Effector CD4-positive, alpha-beta T cell (primary cell): Measurements from ENCODE around the gene DBF4.
"Not testable (repeated sequence)": the region's sequence is repeated elsewhere in the genome, so short reads cannot be mapped to it uniquely, and the experiment has no call there.

Experiments
- DNase-seq: peaks from one replicate; pipeline ENCODE4 v3.0.0-alpha.2; 2020
- total RNA-seq: gene quantifications from one replicate; lab custom pipeline; 2026; lab: John Stamatoyannopoulos, UW

DBF4 gene, protein sequence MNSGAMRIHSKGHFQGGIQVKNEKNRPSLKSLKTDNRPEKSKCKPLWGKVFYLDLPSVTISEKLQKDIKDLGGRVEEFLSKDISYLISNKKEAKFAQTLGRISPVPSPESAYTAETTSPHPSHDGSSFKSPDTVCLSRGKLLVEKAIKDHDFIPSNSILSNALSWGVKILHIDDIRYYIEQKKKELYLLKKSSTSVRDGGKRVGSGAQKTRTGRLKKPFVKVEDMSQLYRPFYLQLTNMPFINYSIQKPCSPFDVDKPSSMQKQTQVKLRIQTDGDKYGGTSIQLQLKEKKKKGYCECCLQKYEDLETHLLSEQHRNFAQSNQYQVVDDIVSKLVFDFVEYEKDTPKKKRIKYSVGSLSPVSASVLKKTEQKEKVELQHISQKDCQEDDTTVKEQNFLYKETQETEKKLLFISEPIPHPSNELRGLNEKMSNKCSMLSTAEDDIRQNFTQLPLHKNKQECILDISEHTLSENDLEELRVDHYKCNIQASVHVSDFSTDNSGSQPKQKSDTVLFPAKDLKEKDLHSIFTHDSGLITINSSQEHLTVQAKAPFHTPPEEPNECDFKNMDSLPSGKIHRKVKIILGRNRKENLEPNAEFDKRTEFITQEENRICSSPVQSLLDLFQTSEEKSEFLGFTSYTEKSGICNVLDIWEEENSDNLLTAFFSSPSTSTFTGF
- total RNA-seq, result 80.9 reads per million, percentile 78 among the genes with 10 or more reads in this experiment

DNA sequence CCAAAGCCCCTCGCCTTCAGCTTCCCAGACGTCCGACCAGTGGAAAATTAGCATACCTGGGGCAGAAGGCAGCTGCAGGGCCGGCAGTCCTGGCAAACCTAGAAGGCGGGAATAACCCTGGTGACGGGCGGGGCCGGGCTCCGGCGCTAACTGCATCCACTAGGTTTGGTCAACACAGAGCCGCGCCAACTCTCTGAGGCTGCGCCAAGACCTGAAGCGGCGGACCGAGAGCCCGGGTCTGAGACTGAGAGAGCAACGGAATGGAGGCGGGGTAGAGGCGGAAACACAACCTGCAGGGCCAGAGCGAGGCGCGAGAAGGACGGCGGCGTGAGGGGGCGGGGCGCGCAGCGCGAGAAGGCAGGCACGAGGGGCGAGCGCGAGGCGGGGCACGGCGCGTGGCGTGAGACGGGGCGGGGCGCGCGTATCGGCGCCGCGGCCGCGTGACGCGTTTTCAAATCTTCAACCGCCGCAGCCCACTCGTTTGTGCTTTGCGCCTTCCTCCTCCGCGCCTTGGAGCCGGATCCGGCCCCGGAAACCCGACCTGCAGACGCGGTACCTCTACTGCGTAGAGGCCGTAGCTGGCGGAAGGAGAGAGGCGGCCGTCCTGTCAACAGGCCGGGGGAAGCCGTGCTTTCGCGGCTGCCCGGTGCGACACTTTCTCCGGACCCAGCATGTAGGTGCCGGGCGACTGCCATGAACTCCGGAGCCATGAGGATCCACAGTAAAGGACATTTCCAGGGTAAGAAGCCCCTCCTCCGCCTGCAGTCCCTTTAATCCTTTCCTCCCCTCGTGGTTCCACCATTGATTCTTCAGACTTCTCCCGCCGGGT is at the start of gene DBF4, which contains the start of gene SLC25A40:
Gene DBF4, plus strand, starts transcription at position 454 of the 829 bp plus-strand sequence. Its CDS starts 240 bp downstream, at position 694.
Gene SLC25A40, minus strand, starts transcription at position 321 of the 829 bp plus-strand sequence. CDS start 17,633 bp downstream, outside the sequence.
- peak; percentile 90 for DNase-seq

DNA sequence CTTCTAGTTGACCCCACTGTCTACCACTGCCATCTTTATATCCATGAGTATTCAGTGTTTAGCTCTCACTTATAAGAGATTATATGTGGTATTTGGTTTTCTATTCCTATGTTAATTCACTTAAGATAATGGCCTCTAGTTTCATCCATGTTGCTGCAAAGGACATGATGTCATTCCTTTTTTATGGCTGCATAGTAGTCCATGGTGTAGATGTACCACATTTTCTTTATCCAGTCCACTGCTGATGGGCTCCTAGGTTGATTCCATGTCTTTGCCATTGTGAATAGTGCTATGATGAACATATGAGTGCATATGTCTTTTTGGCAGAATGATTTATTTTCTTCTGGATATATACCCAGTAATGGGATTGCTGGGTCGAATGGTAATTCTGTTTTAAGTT is 47.9 kb upstream of the DBF4 start:
- DNase-seq, result not testable (repeated sequence)

DNA sequence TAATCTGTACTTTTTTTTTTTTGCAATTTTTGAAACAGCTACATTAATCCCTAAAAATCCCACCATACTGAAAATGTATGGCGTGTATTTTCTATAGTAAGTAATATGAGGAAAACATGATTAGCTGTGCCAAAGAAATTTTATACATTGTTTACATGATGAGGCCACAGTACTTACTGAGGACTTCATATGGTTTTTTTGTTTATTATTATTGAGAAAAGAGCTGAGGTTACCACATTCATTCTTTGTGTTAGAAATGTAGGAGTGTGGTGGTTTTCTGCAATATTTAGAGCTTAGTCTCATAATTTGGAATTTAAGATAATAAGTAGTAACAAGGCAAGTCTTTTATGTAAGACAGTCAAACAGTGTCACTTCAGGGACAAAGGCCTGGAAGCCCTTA is 45.2 kb upstream of the DBF4 start:
- DNase-seq, result no peak

DNA sequence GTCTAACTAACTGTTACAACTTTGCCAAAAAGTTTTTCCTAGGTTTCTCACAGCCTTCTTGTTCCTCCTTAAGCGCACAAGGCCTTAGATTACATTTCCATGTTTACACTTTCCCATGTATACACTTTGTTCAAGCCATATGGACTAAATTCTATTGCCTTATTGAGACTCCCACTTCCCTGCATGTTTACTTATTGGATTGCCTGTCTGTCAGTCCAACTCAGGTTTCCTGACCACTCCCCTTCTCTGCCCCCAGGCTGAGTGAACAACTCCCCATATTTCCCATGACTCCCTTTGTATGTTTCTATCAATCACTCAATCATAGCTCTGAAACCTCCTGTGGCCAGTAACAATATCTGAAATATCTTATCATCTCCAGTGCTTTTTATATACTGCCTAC is 43.2 kb upstream of the DBF4 start:
- no peak for DNase-seq

DNA sequence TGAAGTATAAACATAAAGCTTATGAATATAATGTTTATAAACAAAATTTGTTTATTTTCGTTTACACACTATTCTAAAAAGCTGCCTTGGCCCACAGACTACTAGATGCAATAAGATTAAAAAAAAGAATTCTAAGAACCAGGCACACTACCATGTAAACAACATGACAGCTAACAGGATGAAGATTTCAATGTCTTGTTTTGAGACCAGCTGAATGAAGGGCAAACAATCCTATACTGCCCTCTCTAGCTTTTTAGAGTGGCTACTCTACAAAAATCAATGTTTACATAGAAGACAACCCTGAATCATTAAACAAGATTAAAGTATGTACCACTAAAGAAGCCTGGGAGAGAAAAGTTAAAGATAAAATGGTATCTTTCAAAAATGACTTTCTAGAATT is 38.7 kb upstream of the DBF4 start:
- no peak for DNase-seq

DNA sequence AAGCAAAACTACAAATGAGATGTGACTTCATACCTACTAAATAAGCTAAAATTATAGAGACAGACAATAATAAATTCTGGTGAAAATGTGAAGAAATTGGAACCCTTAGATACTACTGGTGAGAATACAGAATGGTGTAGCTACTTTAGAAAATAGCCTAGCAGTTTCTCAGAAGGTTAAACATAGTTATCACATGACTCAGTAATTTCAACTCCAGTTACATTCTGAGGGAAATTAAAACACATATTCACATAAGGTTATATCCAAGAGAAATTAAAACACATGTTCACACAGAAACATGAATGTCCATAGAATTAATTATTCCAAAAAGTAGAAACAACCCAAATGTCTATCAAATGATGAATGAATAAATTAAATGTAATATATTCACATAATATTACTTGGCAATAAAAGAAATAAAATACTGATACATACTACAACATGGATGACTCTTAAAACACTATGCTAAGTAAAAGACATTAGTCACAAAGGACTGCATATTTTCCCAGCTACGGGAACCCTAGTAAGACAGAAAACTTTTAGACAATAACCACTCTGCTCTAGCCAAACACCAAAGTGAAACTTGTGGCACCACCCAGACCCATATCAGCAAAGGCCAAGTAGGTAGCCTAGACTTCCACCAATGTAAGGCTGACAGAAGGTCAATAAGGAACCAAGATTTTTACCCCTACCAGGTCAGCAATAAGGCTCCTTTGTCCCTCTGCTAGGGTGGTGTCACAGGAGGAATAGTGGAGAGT is 25.3 kb upstream of the DBF4 start:
- DNase-seq, result no peak

DNA sequence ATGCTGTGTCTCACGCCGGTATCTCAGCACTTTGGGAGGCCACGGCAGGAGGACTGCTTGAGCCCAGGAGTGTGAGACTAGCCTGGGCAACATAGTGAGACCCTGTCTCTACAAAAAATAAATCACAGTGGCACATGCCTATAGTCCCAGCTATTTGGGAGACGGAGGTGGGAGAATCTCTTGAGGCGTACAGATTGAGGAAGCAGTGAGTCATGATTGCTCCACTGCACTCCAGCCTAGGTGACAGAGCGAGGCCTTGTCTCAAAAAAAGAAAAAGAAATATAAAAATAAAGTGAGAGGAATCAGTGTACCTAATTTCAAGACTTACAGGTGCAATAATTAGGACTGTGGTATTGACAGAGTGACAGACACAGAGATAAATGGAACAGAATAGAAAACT is 24.0 kb upstream of the DBF4 start:
- no peak for DNase-seq

DNA sequence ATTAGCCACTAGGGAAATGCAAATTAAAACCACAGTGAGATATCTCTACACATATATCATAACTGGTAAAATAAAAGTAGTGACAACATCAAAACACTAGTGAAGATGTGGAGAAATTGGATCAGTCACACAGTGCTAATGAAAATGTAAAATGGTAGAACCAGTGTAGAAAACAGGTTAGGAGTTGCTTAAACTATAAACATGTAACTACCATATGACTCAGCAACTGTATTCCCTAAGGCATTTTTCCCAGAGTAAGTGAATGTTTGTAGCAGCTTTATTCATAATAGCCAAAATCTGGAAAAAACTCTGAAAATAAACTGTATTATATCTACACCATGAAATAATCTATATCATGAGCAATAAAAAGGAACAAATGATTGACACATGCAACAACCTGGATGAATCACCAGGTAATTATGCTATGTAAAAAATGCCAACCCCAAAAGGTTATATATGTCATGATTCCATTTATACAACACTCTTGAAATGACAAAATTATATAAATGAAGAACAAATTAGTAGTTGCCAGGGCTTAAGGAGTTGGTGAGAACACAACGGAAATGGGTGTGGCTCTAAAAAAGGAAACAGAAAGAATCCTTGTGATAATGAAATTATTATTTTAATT is 22.9 kb upstream of the DBF4 start:
- DNase-seq, result no peak

DNA sequence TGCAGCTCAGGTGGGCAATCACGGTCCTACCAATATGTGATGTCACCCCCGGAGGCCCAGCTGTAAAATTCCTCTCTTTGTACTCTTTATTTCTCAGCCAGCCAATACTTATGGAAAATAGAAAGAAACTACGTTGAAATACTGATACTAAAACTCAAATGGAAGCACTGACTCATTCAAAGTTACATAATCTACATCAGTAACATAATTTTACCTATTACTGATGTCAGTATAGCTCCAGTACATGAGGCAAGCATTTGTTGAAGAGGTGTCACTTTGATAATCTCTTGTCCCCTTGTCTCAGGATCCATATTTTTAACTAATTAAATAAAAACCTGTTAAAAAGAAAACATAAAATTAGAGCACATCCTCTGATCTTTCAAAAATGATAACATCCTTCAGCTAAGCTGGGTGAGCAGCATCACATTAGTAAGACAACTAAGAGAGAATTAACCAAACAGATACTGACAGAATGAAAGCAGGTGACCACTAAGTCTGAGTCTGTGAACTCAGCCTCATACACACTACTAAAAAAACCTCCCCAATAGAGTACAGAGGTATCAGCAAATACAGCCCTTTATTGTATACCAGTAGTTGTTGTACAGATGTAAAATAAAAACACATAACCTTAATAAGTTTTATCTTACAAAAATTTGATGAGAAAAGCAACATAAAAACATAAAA is 17.7 kb upstream of the DBF4 start:
- DNase-seq, result no peak

DNA sequence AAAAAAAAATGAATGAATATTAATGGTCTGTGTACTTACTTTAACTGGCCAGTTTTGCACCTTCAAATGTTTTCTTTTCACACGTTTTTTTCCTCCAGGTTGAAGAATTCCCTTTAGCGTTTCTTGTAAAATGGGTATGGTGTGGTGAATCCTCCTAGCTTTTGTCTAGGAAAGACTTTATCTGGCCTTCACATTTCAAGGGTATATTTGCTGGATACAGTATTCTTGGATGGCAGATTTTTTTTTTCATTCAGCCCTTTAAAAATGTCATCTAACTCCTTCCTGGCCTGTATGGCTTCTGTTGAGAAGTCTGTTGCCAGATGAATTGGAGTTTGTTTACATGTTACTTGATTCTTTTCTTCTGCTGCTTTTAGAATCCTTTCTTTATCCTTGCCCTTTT is 10.2 kb upstream of the DBF4 start:
- DNase-seq, result no peak

DNA sequence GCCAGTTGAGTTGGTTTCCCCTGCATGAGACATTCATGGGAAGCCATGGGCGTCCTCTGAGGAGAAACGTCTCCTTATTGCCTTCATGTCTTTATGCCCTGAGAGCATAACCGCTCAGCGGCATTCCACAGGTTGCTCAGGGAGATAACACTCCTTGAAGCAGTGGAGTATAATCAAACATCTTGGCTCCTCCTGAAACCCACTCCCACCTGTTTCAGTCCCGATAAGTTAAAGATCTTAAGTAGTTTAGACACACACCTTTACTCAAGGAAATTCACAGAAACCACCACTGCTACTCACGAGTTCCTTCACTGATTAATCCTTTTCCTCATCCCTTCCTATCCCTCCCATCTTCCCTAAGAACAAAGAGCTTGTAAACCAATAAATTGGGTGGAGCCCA is 9.8 kb upstream of the DBF4 start:
- DNase-seq, result not testable (repeated sequence)

DNA sequence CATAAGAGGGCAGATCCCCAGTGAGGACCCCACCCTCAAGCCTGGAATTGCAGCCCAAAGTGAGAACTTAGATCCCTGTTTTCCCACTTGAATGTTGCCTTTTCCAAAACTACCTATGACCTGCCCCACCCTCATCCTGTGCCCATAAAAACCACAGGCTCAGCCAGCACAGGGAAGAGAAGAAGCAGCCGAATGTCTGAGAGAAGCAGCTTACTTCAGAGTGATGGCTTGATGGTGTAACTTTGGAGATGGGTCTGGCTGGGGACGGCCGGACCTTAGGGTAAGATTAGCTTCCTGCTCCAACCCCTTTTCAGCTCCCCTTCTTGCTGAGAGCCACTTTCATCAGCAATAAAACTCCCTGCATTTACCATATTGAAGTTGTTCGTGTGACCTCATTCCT is 5.8 kb upstream of the DBF4 start:
- DNase-seq, result no peak

DNA sequence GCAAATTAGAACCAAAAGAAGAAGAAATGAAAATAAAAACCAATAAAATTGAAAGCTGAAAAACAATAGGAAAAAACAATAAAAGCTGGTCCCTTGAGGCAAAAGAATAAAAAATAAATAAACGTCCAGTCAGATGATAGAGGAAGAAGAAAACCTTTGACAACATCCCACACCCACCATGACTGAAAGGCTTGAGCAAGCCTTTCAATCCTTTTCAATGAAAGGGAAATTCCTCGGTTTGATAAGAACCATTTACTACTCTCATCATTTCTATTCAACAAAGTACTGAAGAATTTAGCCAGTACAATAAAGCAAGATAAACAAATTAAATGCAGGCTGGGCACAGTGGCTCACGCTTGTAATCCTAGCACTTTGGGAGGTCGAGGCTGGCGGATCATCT is 3.9 kb upstream of the DBF4 start:
- no peak for DNase-seq

DNA sequence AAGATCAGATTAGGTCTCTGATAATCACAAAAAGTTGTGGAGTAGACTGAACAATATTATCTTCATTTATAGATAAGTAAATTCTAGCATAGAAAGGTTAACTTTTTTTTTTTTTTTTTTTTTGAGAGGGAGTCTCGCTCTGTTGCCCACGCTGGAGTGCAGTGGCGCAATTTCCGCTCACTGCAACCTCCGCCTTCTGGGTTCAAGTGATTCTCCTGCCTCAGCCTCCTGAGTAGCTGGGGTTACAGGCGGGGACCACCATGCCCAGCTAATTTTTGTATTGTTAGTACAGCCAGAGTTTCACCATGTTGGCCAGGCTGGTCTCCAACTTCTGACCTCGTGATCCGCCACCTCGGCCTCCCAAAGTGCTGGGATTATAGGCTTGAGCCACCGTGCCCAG is 3.0 kb upstream of the DBF4 start:
- DNase-seq, result not testable (repeated sequence)

DNA sequence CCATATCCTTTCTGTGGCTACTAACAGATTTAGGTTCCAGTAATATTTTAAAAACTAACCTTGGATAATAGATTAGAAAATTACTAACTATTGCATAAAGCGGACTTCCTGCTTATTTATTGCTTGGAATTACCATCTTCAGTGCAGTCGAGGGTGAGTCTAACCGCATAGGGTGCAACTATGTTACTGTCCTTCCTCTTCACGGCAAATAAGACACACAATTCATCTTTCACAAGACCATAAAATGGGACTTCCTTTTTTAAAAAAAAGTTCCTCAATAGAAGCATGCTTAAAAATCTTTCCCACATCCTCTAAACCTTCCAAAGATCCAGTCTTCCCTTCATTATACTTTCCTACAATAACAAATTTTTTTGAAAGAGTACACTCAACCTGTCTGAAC is 2.2 kb upstream of the DBF4 start:
- DNase-seq, result no peak

DNA sequence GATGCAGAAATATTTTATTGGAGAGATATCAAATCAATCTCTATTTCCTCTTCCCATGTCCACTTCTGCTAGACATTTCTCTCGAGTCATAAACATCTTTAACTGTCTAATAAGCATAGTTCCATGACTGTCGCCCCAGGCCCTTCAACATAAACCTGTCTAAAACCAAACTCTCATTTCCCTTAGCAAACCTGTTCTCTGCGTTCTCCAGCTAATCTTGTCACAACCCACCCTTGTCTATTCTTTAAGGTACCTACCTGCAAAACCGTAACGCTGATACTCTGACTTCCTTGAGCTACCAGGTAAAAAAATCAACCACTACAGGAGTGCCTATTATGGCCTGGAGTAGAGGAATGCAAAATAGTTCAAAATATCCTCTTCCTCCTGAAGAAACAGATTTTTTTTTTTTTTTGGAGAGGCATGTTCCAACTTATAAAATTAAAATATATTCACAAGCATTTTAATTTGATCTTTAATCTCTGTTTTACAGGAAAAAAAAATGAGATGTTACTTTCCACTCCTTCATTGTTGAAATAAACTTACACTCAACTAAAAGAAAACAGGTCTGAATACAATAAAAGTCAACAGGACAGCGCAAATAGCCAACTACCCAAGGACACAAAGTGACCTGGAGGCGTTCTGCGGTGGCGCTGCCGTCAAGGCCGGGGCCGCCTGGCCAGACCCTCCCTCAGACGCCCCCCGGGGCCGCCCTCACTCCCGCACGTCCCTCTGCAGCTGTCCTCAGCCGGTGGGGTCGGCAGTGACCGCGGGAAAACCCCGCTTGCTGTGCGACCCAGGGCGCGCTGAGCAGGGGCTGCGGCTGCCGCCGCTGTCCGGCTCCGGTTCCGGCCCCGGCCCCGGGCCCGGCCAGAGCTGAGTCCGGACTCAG is 898 bp upstream of the DBF4 start:
- peak; percentile 17 for DNase-seq

DNA sequence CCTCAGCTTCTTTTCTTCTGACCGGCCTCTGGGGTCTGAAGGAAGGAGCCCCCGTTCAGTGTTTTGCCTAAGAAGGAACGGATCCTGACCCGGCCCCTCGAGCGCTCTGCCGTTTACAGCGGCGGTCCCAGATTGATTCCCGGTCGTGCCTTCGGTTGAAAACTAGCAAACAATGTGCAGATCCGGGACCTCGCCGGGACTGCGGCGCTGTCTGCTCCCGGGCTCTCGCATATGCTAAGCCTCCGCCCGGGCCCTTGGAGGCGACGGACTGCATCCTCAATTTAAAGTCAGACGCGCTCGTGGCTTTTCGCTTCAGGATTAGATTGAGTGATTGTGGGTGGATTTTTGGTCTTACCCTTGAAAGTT is 559 bp downstream of the DBF4 start:
- DNase-seq, result peak; percentile 20

DNA sequence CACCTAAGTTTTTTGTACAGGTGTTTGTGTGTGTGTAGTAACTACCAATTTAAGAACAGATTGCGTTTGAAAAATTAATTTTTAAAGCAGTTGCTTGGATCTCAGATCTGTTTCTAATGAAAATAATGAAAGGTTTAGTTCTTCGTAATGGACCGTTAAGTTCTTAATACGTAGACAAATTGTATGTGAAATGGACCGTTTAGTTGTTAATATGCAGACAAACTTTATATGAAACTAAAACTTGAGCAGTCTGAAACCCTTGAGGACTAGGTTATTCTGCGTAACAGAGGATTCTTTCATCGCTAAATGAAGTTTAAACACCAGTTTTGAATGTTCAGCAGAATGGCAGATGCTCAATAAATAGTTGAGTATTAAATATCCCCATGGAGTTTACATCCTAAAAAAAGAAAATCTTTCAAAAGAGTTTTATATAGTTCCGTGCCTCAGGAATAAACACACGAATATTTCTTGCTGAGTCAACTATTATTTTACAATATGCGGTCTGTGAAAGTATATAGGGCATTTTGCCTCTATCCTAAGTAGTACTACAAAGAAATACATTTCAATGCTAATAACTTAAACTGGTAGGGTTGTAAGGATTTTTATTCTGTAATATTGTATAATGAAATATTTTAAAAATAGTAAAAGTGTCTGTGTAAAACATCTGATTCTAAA is 1.2 kb downstream of the DBF4 start:
- no peak for DNase-seq

DNA sequence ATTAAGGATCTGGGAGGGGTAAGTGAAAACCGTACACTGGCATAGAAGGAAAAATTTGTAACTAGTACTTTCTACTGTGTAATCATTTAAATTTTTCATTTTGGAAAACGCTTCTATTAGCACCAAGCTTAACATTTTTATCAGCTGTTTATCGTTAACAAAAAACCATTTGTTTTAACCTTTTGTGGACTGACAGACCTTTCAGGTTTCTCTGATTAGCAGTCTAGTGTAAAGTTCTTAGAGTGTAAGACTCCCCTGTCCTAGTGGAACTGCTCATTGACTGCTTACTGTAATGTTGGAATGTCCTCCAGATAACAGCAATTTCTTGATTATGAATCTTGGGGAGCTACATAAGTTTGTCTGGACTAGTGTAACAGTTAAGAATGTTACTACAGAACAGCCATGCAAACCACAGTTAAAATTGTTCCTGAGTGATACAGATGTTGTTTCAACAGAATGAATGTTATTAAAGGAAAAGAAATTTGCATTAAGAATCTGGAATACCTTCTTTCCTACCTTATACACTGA is 2.0 kb downstream of the DBF4 start:
- no peak for DNase-seq
